Measurements from ENCODE around the gene ZNFX1. TPM values are rescaled to one million over a fixed set of nuclear protein-coding genes. Genes with fewer than 3 reads are reported as not detected.
"Not testable (repeated sequence)": the region's sequence is repeated elsewhere in the genome, so short reads cannot be mapped to it uniquely, and the experiment has no call there.

ZNFX1 gene
- total RNA-seq, 4 donors from 2014 or later, result 20.0 to 46.2 (median 26.3) TPM

DNA sequence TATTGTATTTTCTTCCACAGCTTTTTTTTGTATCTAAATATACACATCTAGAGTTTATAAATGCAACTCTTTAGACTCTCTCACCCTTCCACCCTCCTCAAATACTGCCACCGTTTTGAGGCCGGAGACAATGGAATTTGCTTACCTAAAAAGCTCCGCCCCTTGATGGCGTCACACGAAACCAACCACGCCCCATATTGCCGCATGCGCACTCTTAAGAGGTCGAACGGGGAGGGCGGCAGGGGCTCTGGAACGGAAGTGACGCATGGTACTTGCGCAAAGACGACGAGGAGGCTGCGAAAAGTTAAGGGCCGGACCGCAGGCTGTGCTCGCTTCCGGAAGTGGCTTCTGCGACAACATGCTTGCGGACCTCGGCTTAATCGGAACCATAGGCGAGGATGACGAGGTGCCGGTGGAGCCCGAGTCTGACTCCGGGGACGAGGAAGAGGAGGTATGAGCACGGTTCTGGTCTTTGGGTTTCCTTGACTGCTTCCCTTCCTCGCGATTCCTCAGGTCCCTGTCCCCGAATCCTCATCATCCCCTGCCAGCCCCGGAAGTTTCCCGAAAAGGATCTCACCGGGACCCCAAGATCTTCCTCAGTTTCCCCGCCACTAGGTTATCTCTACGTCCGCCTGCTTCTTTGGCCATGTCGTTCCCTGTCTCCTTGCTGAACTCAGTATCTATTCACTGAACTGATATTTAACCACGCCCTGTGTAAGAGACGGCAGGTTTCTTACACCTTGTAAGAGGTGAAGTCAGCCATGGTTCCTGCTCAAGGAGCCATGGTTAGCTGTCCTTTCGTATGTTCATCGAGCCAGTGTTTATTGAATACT is 58.5 kb downstream of the ZNFX1 start, which contains the start of gene DDX27:
Gene DDX27 (plus strand): TSS at position 326 of the 833 bp plus-strand sequence. CDS start 33 bp downstream, at position 359.
- Histone ChIP-seq H3K27me3 (no peaks in the 10 kb centered on the region), H3K4me1 (no peaks in the 10 kb centered on the region), H3K27ac (peak within 1 kb of the TSS; percentile 86 to 92), H3K36me3 (no peaks in the 10 kb centered on the region), H3K4me3 (peak within 1 kb of the TSS; percentile 76 to 89), H3K9me3 (no peaks in the 10 kb centered on the region)
- intact Hi-C loops (cut with DNase I; ENCODE audit: low total_unique reads), result loop anchor here (5.0 kb wide), 1 partner anchor 87 kb away; no protein-coding TSS in a partner anchor
- peak; percentile 98 to 99 for DNase-seq
- TF ChIP-seq, protein P1, sequence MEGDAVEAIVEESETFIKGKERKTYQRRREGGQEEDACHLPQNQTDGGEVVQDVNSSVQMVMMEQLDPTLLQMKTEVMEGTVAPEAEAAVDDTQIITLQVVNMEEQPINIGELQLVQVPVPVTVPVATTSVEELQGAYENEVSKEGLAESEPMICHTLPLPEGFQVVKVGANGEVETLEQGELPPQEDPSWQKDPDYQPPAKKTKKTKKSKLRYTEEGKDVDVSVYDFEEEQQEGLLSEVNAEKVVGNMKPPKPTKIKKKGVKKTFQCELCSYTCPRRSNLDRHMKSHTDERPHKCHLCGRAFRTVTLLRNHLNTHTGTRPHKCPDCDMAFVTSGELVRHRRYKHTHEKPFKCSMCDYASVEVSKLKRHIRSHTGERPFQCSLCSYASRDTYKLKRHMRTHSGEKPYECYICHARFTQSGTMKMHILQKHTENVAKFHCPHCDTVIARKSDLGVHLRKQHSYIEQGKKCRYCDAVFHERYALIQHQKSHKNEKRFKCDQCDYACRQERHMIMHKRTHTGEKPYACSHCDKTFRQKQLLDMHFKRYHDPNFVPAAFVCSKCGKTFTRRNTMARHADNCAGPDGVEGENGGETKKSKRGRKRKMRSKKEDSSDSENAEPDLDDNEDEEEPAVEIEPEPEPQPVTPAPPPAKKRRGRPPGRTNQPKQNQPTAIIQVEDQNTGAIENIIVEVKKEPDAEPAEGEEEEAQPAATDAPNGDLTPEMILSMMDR (IDR thresholded peaks at IDR 0.05), result peak in 1 of 4 experiments; percentile 11
- TF ChIP-seq POLR2A (IDR thresholded peaks at IDR 0.05), result peak; percentile 84 to 94

DNA sequence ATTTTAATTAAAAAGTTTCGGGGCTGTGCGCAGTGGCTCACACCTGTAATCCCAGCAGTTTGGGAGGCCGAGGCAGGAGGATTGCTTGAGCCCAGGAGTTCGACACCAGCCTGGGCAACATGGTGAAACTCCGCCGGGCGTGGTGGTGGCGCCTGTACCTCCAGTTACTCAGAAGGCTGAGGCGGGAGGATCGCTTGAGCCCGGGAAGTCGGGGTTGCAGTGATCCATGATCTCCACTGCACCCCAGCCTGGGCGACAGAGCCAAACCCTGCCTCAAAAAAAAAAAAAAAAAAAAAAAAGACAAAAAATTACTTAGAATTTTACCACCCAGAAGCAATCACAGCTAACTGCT is 59.1 kb downstream of the ZNFX1 start:
- not testable (repeated sequence) for H3K27me3 ChIP-seq, H3K4me1 ChIP-seq, H3K36me3 ChIP-seq, H3K9me3 ChIP-seq
- peak; percentile 30 to 34 for DNase-seq
- Histone ChIP-seq H3K4me3 (peak overlapping the region in 1 of 2 donors; percentile 76), H3K27ac (peak overlapping the region; percentile 86 to 92)
- intact Hi-C loops (cut with DNase I; ENCODE audit: low total_unique reads), result loop anchor here (5.0 kb wide), 1 partner anchor 86 kb away; no protein-coding TSS in a partner anchor

DNA sequence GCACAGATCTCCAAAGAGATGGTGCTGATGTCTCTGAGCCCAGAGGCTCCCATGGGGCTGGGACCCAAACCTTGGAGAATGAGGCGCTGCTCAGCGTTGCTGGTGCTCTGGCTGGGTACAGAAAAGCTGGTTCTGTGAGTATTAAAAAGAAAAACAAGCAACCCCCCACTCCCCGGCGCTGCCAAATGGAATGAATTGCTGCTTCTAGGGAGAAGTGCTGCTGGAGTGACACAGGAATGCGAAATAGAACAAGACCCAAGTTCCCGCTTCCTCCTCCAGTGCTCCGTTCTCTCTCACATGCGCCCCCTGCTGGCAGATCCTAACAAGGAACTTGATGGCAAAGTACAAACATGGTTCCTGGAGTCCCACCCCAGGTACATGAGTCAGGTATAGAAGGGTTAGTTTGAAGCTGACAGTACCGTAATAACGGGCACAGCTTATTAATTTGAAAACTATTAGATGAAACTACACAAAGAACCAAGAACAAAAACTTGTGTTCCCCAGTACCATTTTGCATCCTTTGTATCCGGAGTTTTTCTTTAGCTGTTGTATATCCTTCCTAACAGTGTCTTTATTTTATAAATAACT is 60.8 kb downstream of the ZNFX1 start:
- no peaks in the 10 kb centered on the region for H3K27me3 ChIP-seq
- no peaks in the 10 kb centered on the region for H3K4me1 ChIP-seq
- intact Hi-C loops (cut with DNase I; ENCODE audit: low total_unique reads), result loop anchor here (5.0 kb wide), 1 partner anchor 85 kb away; no protein-coding TSS in a partner anchor
- H3K27ac ChIP-seq, result no peak overlapping the region
- H3K4me3 ChIP-seq, result no peak overlapping the region
- peak; percentile 90 to 95 for DNase-seq
- TF ChIP-seq, protein P1 (IDR thresholded peaks at IDR 0.05), result peak; percentile 82 to 90 (median 88)
- no peak for TF ChIP-seq POLR2A (IDR thresholded peaks at IDR 0.05)
- H3K9me3 ChIP-seq, result no peaks in the 10 kb centered on the region
- no peaks in the 10 kb centered on the region for H3K36me3 ChIP-seq

DNA sequence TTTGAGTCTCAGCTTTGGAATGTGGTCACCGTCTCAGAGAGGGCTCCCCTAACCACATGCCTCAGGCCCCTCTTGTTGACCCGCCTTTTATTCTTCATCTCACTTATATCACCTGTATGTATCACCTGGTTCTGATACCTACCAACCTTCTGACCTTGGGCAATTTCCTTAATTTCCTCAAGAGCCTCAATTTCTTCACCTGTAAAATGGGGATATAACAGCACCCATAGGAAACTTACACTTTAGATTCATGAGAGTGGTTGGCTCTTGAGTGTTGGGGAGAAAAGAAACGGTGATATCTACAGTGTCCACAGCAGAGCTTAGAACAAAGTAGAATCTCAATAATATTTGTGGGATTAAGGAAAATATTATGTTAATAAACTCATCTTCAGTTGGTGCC is 62.6 kb downstream of the ZNFX1 start:
- H3K36me3 ChIP-seq, result no peaks in the 10 kb centered on the region
- no peak for DNase-seq
- no peak overlapping the region for H3K27ac ChIP-seq
- intact Hi-C loops (cut with DNase I; ENCODE audit: low total_unique reads), result loop anchor here (5.0 kb wide), 1 partner anchor 83 kb away; no protein-coding TSS in a partner anchor
- H3K27me3 ChIP-seq, result no peaks in the 10 kb centered on the region
- no peak overlapping the region for H3K4me3 ChIP-seq
- peaks cover 0 to under 1% of the 10 kb centered on the region in 2 donors for H3K9me3 ChIP-seq
- H3K4me1 ChIP-seq, result no peaks in the 10 kb centered on the region
- TF ChIP-seq, protein P1 (IDR thresholded peaks at IDR 0.05), result no peak
- TF ChIP-seq POLR2A (IDR thresholded peaks at IDR 0.05), result no peak

DNA sequence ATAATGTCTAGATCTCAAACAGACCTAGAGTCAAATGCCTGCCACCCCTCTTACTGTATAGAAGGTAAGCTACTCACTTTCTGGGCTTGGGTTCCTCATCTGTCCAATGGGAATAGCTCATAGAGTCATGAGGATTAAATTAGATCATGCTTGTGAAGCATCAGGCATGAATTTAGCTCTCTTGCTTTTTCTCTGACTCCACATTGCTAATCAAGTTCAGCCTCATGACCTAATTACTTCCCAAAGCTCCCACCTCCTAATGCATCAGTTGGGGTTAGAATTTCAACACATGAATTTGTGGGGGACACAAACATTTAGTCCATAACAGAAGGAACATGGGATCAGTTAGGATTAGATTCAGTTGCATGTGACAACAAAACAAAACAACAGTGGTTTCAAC is 63.3 kb downstream of the ZNFX1 start:
- Histone ChIP-seq H3K9me3 (peaks cover 0 to 3% of the 10 kb centered on the region in 2 donors), H3K27ac (no peak overlapping the region), H3K36me3 (no peaks in the 10 kb centered on the region), H3K4me1 (no peaks in the 10 kb centered on the region), H3K27me3 (no peaks in the 10 kb centered on the region), H3K4me3 (no peak overlapping the region)
- DNase-seq, result no peak
- no peak for TF ChIP-seq POLR2A (IDR thresholded peaks at IDR 0.05)
- TF ChIP-seq, protein P1 (IDR thresholded peaks at IDR 0.05), result no peak
- intact Hi-C loops (cut with DNase I; ENCODE audit: low total_unique reads), result no loop called here
